A172 (cell line): ENCODE data around the gene BLOC1S5. TPM values are rescaled to one million over a fixed set of nuclear protein-coding genes. Genes with fewer than 3 reads are reported as not detected.

ENCODE experiments used
- DNase-seq: peaks from one replicate; pipeline ENCODE4 v3.0.0-alpha.2; 2015; ENCODE audit warnings: low spot score
- total RNA-seq: library from RNA; depleted of rRNA; stranded (reverse); fragments of >200 nt; shearing (Covaris generic); gene quantifications from 2 replicates; pipeline ENCODE4 v1.2.3, GENCODE V29; 2014; rRNA removed

The BLOC1S5 gene
- 13.2 and 13.5 TPM in 2 replicates for total RNA-seq

GRCh38 chr6:8063761-8064637 lies at the start of gene BLOC1S5:
Gene BLOC1S5 (minus strand): TSS chr6:8064389. CDS start chr6:8064376, 13 bp downstream.
- DNase-seq = peak; percentile 94

GRCh38 chr6:8113131-8113654 lies 49.0 kb upstream of the BLOC1S5 start:
- no peak for DNase-seq

GRCh38 chr6:8110725-8111124 lies 46.5 kb upstream of the BLOC1S5 start:
- DNase-seq = no peak

- no peak for DNase-seq
Measured at GRCh38 chr6:8110117-8110721, 46.0 kb upstream of the BLOC1S5 start.

GRCh38 chr6:8108759-8109539 lies 44.8 kb upstream of the BLOC1S5 start:
- no peak for DNase-seq

- DNase-seq = peak; percentile 76
Measured at GRCh38 chr6:8108031-8108660, 44.0 kb upstream of the BLOC1S5 start.

- DNase-seq = no peak
Measured at GRCh38 chr6:8105791-8106190, 41.6 kb upstream of the BLOC1S5 start.

GRCh38 chr6:8103726-8104125 lies 39.5 kb upstream of the BLOC1S5 start:
- no peak for DNase-seq

- DNase-seq = peak; percentile 91
Measured at GRCh38 chr6:8102122-8102958, 38.2 kb upstream of the BLOC1S5 start, which contains the start of gene EEF1E1. Gene EEF1E1 (minus strand): TSS chr6:8102548. CDS start chr6:8102521, 27 bp downstream.

- no peak for DNase-seq
Measured at GRCh38 chr6:8100159-8100854, 36.1 kb upstream of the BLOC1S5 start.

GRCh38 chr6:8090650-8091049 lies 26.5 kb upstream of the BLOC1S5 start:
- DNase-seq = no peak

- no peak for DNase-seq
Measured at GRCh38 chr6:8088886-8089285, 24.7 kb upstream of the BLOC1S5 start.

- no peak for DNase-seq
Measured at GRCh38 chr6:8087870-8088754, 23.9 kb upstream of the BLOC1S5 start.

GRCh38 chr6:8086755-8087306 lies 22.6 kb upstream of the BLOC1S5 start:
- DNase-seq = no peak

GRCh38 chr6:8085053-8085511 lies 20.9 kb upstream of the BLOC1S5 start:
- DNase-seq = peak; percentile 92

GRCh38 chr6:8084586-8084985 lies 20.4 kb upstream of the BLOC1S5 start:
- peak; percentile 4 for DNase-seq

GRCh38 chr6:8082954-8083858 lies 19.0 kb upstream of the BLOC1S5 start:
- DNase-seq = peak; percentile 82
